ENCODE measurements around the gene CNKSR1. TPM values are rescaled to one million over a fixed set of nuclear protein-coding genes. Genes with fewer than 3 reads are reported as not detected.

Gene CNKSR1
- total and polyA plus RNA-seq, 2 of the 13 experiments (the other 11 are each of a cell fraction or from before 2014, with no cell fraction given): 3.4 to 8.9 TPM

- TF ChIP-seq ZBTB20 (CRISPR knock-in tag; IDR thresholded peaks at IDR 0.05; ENCODE audit: borderline replicate concordance, low read depth): peak; percentile 56; the same call in 1 of the 2 replicates
- peak in 1 of 2 experiments; percentile 72; a peak in 2 of 4 replicates for TF ChIP-seq ATF4 (CRISPR knock-in tag; IDR thresholded peaks at IDR 0.05)
- peak; percentile 88 for TF ChIP-seq HNRNPL (IDR thresholded peaks at IDR 0.05; ENCODE audit: low read depth, low read length)
- peak; percentile 88 for TF ChIP-seq ZFX (CRISPR knock-in tag; IDR thresholded peaks at IDR 0.05; ENCODE audit: low read depth)
- TF ChIP-seq ARID2 (CRISPR knock-in tag; IDR thresholded peaks at IDR 0.05; ENCODE audit: borderline replicate concordance): peak; percentile 84; the same call in 1 of the 2 replicates
- no peak for TF ChIP-seq ZC3H4 (CRISPR knock-in tag; IDR thresholded peaks at IDR 0.05; ENCODE audit: borderline replicate concordance)
- TF ChIP-seq ZBTB33 (CRISPR knock-in tag; IDR thresholded peaks at IDR 0.05): peak; percentile 65; the same call in 1 of the 2 replicates
- TF ChIP-seq ZNF563 (CRISPR knock-in tag; IDR thresholded peaks at IDR 0.05): peak; percentile 81; the same call in 1 of the 2 replicates
- 0 out of 2 replicates have a peak, but pooled peaks have one; percentile 83 for TF ChIP-seq THYN1 (CRISPR knock-in tag; IDR thresholded peaks at IDR 0.05; ENCODE audit: borderline replicate concordance, low read depth)
- peak; percentile 75 for TF ChIP-seq ZNF777 (CRISPR knock-in tag; IDR thresholded peaks at IDR 0.05)
- no peak for TF ChIP-seq PAX8 (CRISPR knock-in tag; IDR thresholded peaks at IDR 0.05; ENCODE audit: borderline replicate concordance)
- peak; percentile 75 for TF ChIP-seq ZNF781 (CRISPR knock-in tag; IDR thresholded peaks at IDR 0.05; ENCODE audit: borderline replicate concordance, not compliant biosample characterization)
- TF ChIP-seq ZNF451 (CRISPR knock-in tag; IDR thresholded peaks at IDR 0.05): peak; percentile 97
- TF ChIP-seq ZFYVE20 (CRISPR knock-in tag; IDR thresholded peaks at IDR 0.05; ENCODE audit: borderline replicate concordance, low read depth): no peak
- TF ChIP-seq ZNF619 (CRISPR knock-in tag; IDR thresholded peaks at IDR 0.05): 0 out of 2 replicates have a peak, but pooled peaks have one; percentile 48
- peak; percentile 48 for TF ChIP-seq HNRNPK (IDR thresholded peaks at IDR 0.05; ENCODE audit: low read depth, low read length, poor library complexity, severe bottlenecking)
- no peak for TF ChIP-seq SYNCRIP (IDR thresholded peaks at IDR 0.05; ENCODE audit: insufficient read depth, low read depth, low read length)
- peak; percentile 43; the same call in 1 of the 2 replicates for TF ChIP-seq SMAD3 (CRISPR knock-in tag; IDR thresholded peaks at IDR 0.05)
- TF ChIP-seq NAIF1 (CRISPR knock-in tag; IDR thresholded peaks at IDR 0.05; ENCODE audit: borderline replicate concordance): no peak
- peak; percentile 90 for TF ChIP-seq ZNF350 (CRISPR knock-in tag; IDR thresholded peaks at IDR 0.05; ENCODE audit: borderline replicate concordance, low read depth)
- TF ChIP-seq, protein P1, sequence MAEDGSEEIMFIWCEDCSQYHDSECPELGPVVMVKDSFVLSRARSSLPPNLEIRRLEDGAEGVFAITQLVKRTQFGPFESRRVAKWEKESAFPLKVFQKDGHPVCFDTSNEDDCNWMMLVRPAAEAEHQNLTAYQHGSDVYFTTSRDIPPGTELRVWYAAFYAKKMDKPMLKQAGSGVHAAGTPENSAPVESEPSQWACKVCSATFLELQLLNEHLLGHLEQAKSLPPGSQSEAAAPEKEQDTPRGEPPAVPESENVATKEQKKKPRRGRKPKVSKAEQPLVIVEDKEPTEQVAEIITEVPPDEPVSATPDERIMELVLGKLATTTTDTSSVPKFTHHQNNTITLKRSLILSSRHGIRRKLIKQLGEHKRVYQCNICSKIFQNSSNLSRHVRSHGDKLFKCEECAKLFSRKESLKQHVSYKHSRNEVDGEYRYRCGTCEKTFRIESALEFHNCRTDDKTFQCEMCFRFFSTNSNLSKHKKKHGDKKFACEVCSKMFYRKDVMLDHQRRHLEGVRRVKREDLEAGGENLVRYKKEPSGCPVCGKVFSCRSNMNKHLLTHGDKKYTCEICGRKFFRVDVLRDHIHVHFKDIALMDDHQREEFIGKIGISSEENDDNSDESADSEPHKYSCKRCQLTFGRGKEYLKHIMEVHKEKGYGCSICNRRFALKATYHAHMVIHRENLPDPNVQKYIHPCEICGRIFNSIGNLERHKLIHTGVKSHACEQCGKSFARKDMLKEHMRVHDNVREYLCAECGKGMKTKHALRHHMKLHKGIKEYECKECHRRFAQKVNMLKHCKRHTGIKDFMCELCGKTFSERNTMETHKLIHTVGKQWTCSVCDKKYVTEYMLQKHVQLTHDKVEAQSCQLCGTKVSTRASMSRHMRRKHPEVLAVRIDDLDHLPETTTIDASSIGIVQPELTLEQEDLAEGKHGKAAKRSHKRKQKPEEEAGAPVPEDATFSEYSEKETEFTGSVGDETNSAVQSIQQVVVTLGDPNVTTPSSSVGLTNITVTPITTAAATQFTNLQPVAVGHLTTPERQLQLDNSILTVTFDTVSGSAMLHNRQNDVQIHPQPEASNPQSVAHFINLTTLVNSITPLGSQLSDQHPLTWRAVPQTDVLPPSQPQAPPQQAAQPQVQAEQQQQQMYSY (CRISPR knock-in tag; IDR thresholded peaks at IDR 0.05): 0 out of 2 replicates have a peak, but pooled peaks have one; percentile 31
Observed at GRCh38 chr1:26169669-26170471, 7.4 kb upstream of the CNKSR1 start, which contains the start of gene ZNF593 (continued).

All from HepG2 (cell line).